K562 (cell line): ENCODE measurements around the gene PGAP3. TPM values are rescaled to one million over a fixed set of nuclear protein-coding genes. Genes with fewer than 3 reads are reported as not detected.

Experiments
- ADNP ChIP-seq: fragments of 200-800 bp; sonication (Bioruptor generic); IDR thresholded peaks from 2 replicates; pipeline ENCODE4 v1.6.1; 2016; ENCODE audit warnings: missing genetic modification characterization, missing compliant biosample characterization
- BRCA1 ChIP-seq, 2 experiments: fragments of 450-650 bp in 1 of 2; sonication (generic) in 1 of 2; formaldehyde crosslinking in 1 of 2; IDR thresholded peaks; 2 replicates each; pipeline versions ENCODE4 v1.5.0 to v1.6.1; 2017 to 2020; ENCODE audit warnings: mild to moderate bottlenecking in 1 of 2, missing genetic modification reagents in 1 of 2
- CCNT2 ChIP-seq: IDR thresholded peaks from 2 replicates; pipeline ENCODE4 v1.6.1; 2011; ENCODE audit warnings: borderline replicate concordance, low read depth, mild to moderate bottlenecking, moderate library complexity, mixed read lengths, low read length; ENCODE audit not compliant: insufficient read length; ENCODE audit errors: extremely low read depth
- DDX20 ChIP-seq: fragments of 450-650 bp; IDR thresholded peaks from 2 replicates; pipeline ENCODE4 v1.6.1; 2016; ENCODE audit warnings: missing genetic modification characterization, low read depth, mild to moderate bottlenecking, missing compliant biosample characterization, moderate library complexity
- SRSF3 ChIP-seq: fragments of 200-400 bp; formaldehyde crosslinking; IDR thresholded peaks from 2 replicates; pipeline ENCODE4 v1.6.1; 2016; ENCODE audit warnings: mild to moderate bottlenecking, low read length, moderate library complexity; ENCODE audit not compliant: insufficient read depth
- ZFP36 ChIP-seq: fragments of 150-350 bp; IDR thresholded peaks from 2 replicates; pipeline ENCODE4 v1.6.1; 2018; ENCODE audit warnings: low read length, low read depth; ENCODE audit not compliant: partially characterized antibody
- ZNF444 ChIP-seq: fragments of 250-450 bp; sonication (Bioruptor Pico); IDR thresholded peaks from 2 replicates; pipeline ENCODE4 v1.4.0; 2020; ENCODE audit warnings: mild to moderate bottlenecking, moderate library complexity
- polyA plus RNA-seq, 8 experiments: library from polyadenylated mRNA; depleted of rRNA in 4 of 8; stranded (reverse) in 5 of 8; unstranded in 3 of 8; fragments of >200 nt; fragmentation: Nextera tagmentation in 2 of 8; fragmentation: Illumina TruSeq in 1 of 8; extraction: Ambion mirVana in 2 of 8; extraction: Trizol in 1 of 8; gene quantifications; 2 replicates each; pipeline versions ENCODE4 v1.2.1 to v1.2.3, GENCODE V29; 2011 to 2014; ENCODE audit warnings: inconsistent platforms in 1 of 8, missing spikeins in 1 of 8
- total RNA-seq, 7 experiments: library from RNA; depleted of rRNA in 6 of 7; stranded (reverse); fragments of >200 nt in 6 of 7; fragmentation: Illumina TruSeq in 2 of 7; extraction: Trizol in 2 of 7; gene quantifications; 2 replicates each; pipeline versions ENCODE4 v1.2.1 to v1.2.3, GENCODE V29; 2011 to 2021; ENCODE audit warnings: low replicate concordance in 1 of 7
- TF ChIP-seq, protein P1 (sequence below): IDR thresholded peaks from 2 replicates; pipeline ENCODE4 v1.6.1; 2011; ENCODE audit warnings: borderline replicate concordance, low read depth, mild to moderate bottlenecking, moderate library complexity, low read length; ENCODE audit not compliant: insufficient read depth, poor library complexity, severe bottlenecking
- TF ChIP-seq, protein P2 (sequence below): sonication (generic); formaldehyde crosslinking; IDR thresholded peaks from 2 replicates; pipeline ENCODE4 v1.8.0; 2022; ENCODE audit warnings: mild to moderate bottlenecking, missing genetic modification reagents

The PGAP3 gene
- total and polyA plus RNA-seq, 9 of the 15 experiments (the other 6 are each of a cell fraction or from before 2014, with no cell fraction given): 0.38 to 9.4 (median 4.5) TPM

DNA sequence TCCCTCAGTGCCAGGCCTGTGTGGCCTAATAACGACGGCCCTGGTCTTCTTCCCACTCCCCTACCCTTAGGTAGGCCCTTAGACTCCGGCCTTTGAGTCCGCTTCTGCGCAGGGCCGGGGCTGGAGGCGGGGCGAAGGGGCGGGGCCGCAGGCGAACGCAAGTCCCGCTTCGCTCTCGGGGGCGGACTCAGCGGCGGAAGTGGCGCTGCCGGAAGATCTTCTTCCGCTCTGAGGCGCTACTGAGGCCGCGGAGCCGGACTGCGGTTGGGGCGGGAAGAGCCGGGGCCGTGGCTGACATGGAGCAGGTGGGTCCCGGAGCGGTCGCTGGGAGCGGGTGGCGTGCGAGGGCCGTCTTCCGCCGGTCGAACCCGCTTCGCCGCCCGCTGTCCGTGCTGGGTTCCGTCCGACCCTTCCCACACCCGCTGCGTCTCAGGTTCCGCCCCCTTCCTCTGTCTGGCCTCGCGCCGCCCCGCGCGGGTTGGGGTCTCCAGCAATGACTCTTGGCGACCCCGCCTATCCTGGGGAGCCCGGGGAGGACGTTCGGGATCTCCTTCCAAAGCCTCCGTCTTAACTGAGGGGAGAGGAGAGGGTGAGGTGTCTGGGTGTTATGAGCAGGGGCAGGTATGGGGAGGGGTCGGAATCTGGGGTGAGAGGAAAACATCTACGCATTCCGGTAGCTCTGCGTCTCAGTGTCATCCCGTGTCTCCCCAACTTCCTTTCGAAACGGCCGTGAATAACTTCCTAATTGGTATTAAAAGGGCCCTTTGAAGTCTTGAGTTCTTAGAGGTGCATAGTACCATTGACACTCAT is 50.7 kb downstream of the PGAP3 start, which contains the start of gene STARD3 (continued):
- TF ChIP-seq, protein P1, sequence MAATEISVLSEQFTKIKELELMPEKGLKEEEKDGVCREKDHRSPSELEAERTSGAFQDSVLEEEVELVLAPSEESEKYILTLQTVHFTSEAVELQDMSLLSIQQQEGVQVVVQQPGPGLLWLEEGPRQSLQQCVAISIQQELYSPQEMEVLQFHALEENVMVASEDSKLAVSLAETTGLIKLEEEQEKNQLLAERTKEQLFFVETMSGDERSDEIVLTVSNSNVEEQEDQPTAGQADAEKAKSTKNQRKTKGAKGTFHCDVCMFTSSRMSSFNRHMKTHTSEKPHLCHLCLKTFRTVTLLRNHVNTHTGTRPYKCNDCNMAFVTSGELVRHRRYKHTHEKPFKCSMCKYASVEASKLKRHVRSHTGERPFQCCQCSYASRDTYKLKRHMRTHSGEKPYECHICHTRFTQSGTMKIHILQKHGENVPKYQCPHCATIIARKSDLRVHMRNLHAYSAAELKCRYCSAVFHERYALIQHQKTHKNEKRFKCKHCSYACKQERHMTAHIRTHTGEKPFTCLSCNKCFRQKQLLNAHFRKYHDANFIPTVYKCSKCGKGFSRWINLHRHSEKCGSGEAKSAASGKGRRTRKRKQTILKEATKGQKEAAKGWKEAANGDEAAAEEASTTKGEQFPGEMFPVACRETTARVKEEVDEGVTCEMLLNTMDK: no peak
- TF ChIP-seq DDX20 (tag) (no peak), ADNP (no peak), ZNF444 (CRISPR knock-in tag) (no peak), BRCA1 (IDR thresholded peaks at IDR 0.05) (no peak), BRCA1 (CRISPR knock-in tag; IDR thresholded peaks at IDR 0.05) (no peak), CCNT2 (peak; percentile 66), SRSF3 (no peak), ZFP36 (no peak)
- TF ChIP-seq, protein P2, sequence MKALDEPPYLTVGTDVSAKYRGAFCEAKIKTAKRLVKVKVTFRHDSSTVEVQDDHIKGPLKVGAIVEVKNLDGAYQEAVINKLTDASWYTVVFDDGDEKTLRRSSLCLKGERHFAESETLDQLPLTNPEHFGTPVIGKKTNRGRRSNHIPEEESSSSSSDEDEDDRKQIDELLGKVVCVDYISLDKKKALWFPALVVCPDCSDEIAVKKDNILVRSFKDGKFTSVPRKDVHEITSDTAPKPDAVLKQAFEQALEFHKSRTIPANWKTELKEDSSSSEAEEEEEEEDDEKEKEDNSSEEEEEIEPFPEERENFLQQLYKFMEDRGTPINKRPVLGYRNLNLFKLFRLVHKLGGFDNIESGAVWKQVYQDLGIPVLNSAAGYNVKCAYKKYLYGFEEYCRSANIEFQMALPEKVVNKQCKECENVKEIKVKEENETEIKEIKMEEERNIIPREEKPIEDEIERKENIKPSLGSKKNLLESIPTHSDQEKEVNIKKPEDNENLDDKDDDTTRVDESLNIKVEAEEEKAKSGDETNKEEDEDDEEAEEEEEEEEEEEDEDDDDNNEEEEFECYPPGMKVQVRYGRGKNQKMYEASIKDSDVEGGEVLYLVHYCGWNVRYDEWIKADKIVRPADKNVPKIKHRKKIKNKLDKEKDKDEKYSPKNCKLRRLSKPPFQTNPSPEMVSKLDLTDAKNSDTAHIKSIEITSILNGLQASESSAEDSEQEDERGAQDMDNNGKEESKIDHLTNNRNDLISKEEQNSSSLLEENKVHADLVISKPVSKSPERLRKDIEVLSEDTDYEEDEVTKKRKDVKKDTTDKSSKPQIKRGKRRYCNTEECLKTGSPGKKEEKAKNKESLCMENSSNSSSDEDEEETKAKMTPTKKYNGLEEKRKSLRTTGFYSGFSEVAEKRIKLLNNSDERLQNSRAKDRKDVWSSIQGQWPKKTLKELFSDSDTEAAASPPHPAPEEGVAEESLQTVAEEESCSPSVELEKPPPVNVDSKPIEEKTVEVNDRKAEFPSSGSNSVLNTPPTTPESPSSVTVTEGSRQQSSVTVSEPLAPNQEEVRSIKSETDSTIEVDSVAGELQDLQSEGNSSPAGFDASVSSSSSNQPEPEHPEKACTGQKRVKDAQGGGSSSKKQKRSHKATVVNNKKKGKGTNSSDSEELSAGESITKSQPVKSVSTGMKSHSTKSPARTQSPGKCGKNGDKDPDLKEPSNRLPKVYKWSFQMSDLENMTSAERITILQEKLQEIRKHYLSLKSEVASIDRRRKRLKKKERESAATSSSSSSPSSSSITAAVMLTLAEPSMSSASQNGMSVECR (CRISPR knock-in tag): peak; percentile 61; the same call in 1 of the 2 replicates
